Measurements from ENCODE around the gene IGSF9B.

The IGSF9B gene

DNA sequence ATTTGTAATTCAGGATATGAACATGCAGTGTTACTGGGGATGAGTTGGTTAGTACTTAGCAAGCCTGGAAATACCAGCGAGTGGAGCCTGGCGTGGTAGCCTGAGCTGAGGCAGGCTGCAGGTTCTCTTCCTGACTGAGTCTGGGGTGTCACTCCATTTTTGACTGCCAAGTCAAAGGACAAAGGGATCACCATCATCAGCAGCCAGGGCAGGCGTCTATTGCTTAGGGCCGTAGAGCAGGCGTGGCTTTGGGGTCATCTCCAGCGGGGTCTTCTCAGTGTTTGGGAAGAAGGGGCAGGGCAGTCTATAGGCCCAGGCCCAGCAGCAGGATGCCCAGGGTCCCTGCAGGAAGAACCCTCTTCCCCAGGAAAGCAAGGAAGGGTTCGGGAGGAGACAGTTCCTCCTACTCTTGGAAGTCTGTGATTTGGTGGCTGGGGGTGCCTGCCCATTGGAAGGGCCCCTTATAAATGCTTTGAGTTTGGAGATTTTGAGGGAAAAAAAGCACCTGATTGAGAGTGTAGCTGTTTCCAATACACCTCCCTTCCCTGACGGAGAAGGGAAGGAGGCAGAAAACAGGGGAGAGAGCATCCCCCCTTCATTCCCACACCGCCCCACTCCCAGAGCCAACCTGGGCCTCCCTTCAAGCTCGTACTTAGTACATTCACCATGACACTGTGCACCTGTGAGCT is 60.0 kb downstream of the IGSF9B start:
- TF ChIP-seq, protein P1, sequence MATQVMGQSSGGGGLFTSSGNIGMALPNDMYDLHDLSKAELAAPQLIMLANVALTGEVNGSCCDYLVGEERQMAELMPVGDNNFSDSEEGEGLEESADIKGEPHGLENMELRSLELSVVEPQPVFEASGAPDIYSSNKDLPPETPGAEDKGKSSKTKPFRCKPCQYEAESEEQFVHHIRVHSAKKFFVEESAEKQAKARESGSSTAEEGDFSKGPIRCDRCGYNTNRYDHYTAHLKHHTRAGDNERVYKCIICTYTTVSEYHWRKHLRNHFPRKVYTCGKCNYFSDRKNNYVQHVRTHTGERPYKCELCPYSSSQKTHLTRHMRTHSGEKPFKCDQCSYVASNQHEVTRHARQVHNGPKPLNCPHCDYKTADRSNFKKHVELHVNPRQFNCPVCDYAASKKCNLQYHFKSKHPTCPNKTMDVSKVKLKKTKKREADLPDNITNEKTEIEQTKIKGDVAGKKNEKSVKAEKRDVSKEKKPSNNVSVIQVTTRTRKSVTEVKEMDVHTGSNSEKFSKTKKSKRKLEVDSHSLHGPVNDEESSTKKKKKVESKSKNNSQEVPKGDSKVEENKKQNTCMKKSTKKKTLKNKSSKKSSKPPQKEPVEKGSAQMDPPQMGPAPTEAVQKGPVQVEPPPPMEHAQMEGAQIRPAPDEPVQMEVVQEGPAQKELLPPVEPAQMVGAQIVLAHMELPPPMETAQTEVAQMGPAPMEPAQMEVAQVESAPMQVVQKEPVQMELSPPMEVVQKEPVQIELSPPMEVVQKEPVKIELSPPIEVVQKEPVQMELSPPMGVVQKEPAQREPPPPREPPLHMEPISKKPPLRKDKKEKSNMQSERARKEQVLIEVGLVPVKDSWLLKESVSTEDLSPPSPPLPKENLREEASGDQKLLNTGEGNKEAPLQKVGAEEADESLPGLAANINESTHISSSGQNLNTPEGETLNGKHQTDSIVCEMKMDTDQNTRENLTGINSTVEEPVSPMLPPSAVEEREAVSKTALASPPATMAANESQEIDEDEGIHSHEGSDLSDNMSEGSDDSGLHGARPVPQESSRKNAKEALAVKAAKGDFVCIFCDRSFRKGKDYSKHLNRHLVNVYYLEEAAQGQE (IDR thresholded peaks at IDR 0.05; ENCODE audit: low read depth), result no peak
- TF ChIP-seq, protein P2, sequence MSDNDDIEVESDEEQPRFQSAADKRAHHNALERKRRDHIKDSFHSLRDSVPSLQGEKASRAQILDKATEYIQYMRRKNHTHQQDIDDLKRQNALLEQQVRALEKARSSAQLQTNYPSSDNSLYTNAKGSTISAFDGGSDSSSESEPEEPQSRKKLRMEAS (IDR thresholded peaks at IDR 0.05), result no peak
- TF ChIP-seq NFIC (IDR thresholded peaks at IDR 0.05), result no peak
- TF ChIP-seq, protein P3, sequence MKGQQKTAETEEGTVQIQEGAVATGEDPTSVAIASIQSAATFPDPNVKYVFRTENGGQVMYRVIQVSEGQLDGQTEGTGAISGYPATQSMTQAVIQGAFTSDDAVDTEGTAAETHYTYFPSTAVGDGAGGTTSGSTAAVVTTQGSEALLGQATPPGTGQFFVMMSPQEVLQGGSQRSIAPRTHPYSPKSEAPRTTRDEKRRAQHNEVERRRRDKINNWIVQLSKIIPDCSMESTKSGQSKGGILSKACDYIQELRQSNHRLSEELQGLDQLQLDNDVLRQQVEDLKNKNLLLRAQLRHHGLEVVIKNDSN (IDR thresholded peaks at IDR 0.05), result no peak
- no peak for TF ChIP-seq EP300 (IDR thresholded peaks at IDR 0.05; ENCODE audit: borderline replicate concordance)
- TF ChIP-seq TAF1 (IDR thresholded peaks at IDR 0.05; ENCODE audit: low read depth), result no peak
- no peak for TF ChIP-seq FOXM1 (IDR thresholded peaks at IDR 0.05; ENCODE audit: borderline replicate concordance, low read depth)

DNA sequence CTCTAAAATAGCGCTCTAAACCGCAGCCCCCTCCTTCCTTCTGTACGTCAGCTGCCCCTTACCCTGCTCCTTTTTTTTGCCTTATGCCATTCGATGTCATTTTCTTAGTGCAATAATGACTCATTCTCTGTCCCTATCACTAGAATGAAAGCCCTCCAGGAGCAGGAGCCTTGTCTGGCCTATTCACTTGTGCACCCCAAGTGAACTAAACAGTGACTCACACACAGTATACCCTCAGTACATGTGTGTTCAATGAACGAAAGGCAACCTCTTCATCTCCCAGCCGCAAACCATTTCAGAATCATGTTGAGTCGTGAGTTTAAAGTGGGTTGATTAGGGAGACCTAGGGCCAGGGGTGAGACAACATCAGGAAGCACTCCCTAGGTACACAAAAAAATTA is 60.7 kb downstream of the IGSF9B start:
- TF ChIP-seq EP300 (IDR thresholded peaks at IDR 0.05; ENCODE audit: borderline replicate concordance) (no peak), TEAD4 (IDR thresholded peaks at IDR 0.05) (no peak), CEBPB (IDR thresholded peaks at IDR 0.05) (no peak)

DNA sequence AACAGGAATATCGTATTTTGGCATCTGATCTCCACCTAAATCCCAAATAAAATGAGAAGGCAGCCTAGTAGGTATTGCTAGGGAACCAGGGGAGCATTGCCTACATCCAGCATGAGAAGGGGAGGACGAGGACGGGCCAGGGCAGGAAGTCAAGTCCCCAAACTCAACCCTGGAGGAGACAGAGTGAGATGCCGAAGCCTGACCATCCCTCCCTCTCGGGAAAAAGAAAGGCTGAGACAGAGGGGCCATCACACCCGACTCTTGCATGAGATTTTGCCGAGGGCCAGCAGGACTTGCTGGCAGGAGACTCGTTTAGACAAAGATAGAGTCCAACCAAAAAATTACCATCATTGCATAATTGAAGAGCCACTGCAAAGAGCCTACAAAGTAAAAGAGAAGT is 61.2 kb downstream of the IGSF9B start:
- TF ChIP-seq EP300 (IDR thresholded peaks at IDR 0.05; ENCODE audit: borderline replicate concordance) (no peak), RAD21 (IDR thresholded peaks at IDR 0.05; ENCODE audit: low read depth) (no peak), TAF1 (IDR thresholded peaks at IDR 0.05; ENCODE audit: low read depth) (no peak), FOXM1 (IDR thresholded peaks at IDR 0.05; ENCODE audit: borderline replicate concordance, low read depth) (no peak), TEAD4 (IDR thresholded peaks at IDR 0.05) (no peak), CEBPB (IDR thresholded peaks at IDR 0.05) (no peak), TCF12 (IDR thresholded peaks at IDR 0.05; ENCODE audit: low read depth) (no peak), YY1 (IDR thresholded peaks at IDR 0.05; ENCODE audit: low read depth) (no peak), ZBTB7A (IDR thresholded peaks at IDR 0.05; ENCODE audit: low read depth) (no peak), EGR1 (IDR thresholded peaks at IDR 0.05) (no peak), NFIC (IDR thresholded peaks at IDR 0.05) (no peak), CREB1 (IDR thresholded peaks at IDR 0.05; ENCODE audit: low read depth) (no peak)
- TF ChIP-seq, protein P2 (IDR thresholded peaks at IDR 0.05), result no peak
- TF ChIP-seq, protein P1 (IDR thresholded peaks at IDR 0.05; ENCODE audit: low read depth), result no peak
- TF ChIP-seq, protein P3 (IDR thresholded peaks at IDR 0.05), result no peak

DNA sequence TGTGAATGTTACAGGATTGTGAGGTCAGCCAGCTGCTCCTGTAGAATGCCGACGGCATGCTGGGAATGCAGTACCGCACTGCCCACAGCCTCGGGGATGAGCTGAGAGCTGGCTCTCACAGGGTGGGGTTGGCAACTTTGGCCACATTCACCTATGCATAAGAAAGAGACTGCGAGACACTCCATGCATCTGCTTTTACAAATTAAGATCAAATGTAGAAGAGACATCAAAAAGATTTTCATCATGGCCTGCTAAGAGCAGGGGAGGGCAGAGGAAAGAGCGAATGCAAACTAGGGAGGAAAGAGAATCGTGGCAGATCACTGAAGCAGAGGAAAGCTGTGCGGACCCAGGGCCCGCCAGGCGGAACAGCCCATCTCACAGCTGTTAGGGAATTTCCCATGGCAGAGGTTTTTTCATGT is 61.7 kb downstream of the IGSF9B start:
- TF ChIP-seq, protein P3 (IDR thresholded peaks at IDR 0.05), result no peak
- TF ChIP-seq, protein P2 (IDR thresholded peaks at IDR 0.05), result no peak
- no peak for TF ChIP-seq EGR1 (IDR thresholded peaks at IDR 0.05)
- TF ChIP-seq CEBPB (IDR thresholded peaks at IDR 0.05), result no peak
- TF ChIP-seq TEAD4 (IDR thresholded peaks at IDR 0.05), result no peak
- TF ChIP-seq TAF1 (IDR thresholded peaks at IDR 0.05; ENCODE audit: low read depth), result no peak
- TF ChIP-seq CREB1 (IDR thresholded peaks at IDR 0.05; ENCODE audit: low read depth), result no peak
- TF ChIP-seq YY1 (IDR thresholded peaks at IDR 0.05; ENCODE audit: low read depth), result no peak
- TF ChIP-seq TCF12 (IDR thresholded peaks at IDR 0.05; ENCODE audit: low read depth), result no peak
- TF ChIP-seq FOXM1 (IDR thresholded peaks at IDR 0.05; ENCODE audit: borderline replicate concordance, low read depth), result no peak
- TF ChIP-seq RAD21 (IDR thresholded peaks at IDR 0.05; ENCODE audit: low read depth), result no peak
- TF ChIP-seq ZBTB7A (IDR thresholded peaks at IDR 0.05; ENCODE audit: low read depth), result no peak
- no peak for TF ChIP-seq NFIC (IDR thresholded peaks at IDR 0.05)
- TF ChIP-seq, protein P1 (IDR thresholded peaks at IDR 0.05; ENCODE audit: low read depth), result no peak
- TF ChIP-seq EP300 (IDR thresholded peaks at IDR 0.05; ENCODE audit: borderline replicate concordance), result no peak

Data from Ishikawa (cell line).